GM12801 (cell line): Measurements from ENCODE around the gene DNAJB5.

Experiments
- TF ChIP-seq, protein P1 (sequence below): IDR thresholded peaks from one replicate; pipeline ENCODE4 v1.5.1; 2011; ENCODE audit warnings: control low read depth; ENCODE audit not compliant: insufficient read length; ENCODE audit errors: extremely low read depth

The DNAJB5 gene

DNA sequence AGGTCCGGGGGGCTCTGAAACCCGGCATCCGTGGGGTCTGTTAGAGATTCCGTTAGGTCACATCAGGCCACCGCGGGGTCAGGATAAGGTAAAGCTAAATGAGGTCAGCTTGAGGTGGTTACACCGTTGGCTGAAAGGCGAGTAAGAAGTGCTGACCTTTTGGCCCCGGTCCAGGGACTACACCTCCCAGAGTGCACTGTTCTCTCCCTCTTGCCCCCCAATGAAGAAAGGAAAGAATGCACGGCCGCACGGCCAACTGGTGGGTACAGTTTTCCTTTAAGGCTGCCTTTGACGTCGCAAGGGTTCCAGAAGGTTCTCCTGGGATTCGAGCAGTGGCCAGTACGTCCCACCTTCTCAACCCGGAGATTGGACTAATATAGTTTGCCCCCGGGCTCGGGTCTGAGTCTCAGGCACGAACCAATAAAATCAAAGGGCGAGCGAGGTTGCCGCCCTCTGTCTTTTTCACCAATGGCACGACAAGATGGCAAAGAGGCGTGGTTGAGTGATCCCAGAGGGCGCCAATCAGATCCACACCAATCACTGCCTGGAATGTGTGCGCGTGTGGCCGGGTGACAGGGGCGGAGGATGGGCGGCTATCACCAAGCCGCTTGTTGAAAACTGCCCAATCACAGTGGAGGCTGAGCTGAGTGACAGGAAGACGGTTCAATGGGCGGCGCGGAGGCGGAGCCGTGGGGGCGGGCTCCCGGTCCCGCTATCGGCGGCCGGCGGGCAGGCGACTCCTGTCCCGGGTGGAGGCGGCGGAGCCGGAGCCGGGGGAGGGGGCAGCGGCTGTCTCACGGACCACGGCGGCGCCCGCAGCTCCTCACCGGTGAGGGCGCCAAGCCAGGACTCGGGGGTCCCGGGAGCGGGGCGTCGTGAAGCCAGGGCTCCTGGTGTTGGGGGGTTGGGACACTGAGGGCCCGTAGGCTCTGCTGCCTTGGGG lies at the start of gene DNAJB5:
DNAJB5 (plus strand) TSS at position 743 of the 943 bp plus-strand sequence. CDS start 886 bp downstream, outside the sequence.
- TF ChIP-seq, protein P1, sequence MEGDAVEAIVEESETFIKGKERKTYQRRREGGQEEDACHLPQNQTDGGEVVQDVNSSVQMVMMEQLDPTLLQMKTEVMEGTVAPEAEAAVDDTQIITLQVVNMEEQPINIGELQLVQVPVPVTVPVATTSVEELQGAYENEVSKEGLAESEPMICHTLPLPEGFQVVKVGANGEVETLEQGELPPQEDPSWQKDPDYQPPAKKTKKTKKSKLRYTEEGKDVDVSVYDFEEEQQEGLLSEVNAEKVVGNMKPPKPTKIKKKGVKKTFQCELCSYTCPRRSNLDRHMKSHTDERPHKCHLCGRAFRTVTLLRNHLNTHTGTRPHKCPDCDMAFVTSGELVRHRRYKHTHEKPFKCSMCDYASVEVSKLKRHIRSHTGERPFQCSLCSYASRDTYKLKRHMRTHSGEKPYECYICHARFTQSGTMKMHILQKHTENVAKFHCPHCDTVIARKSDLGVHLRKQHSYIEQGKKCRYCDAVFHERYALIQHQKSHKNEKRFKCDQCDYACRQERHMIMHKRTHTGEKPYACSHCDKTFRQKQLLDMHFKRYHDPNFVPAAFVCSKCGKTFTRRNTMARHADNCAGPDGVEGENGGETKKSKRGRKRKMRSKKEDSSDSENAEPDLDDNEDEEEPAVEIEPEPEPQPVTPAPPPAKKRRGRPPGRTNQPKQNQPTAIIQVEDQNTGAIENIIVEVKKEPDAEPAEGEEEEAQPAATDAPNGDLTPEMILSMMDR, result no peak

DNA sequence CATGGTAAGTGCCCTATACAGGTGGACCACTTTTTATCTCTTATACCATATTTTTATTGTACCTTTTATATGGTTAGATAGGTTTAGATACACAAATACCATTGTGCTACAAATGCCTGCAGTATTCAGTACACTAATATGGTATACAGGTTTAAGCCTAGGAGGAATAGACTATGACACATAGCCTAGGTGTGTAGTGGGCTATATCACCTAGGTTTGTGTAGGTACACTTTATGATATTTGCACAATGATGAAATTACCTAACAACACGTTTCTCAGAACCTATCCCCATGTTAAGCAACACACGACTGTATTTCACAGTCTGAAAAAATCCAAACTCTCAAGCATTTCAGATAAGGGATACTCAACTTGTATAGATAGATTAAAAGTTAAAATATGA lies 41.1 kb upstream of the DNAJB5 start:
- TF ChIP-seq, protein P1, result no peak

DNA sequence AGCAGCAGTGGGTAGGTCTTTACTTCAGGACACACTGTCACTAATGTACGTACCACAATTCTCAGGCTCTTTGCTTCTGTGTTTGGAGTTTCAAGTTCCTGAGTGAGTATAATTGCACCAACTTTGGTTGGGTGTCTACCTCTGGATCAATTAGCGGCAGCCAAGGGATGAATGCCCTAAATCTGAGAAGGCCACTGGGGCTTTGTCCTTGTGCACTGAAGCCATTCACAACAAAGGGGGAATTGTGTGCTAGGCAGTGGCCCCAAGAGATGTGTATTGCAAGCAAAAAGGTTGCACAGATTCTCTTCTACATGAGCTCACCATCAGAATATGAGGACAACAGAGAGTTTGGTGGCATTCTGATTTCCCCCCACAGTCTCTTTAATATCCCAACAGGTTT lies 35.3 kb upstream of the DNAJB5 start:
- TF ChIP-seq, protein P1, result no peak

DNA sequence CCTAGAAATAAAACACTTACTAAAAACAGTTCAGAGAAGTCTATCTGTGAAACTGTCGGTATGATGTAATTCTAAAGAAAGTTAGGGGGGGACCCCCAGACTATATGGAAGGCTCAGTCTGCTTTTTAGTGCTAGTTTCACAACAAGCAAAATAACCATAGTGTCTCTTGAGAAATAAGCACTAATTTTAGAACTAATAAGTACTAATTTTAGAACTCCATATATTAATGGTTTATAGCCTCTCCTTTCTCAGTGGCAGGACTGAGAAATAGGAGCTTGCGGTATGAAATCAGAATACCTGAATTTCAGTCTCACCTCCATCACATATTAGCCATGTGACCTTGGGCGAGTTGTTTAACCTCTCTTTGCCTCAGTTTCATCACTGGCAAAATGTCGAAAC lies 32.9 kb upstream of the DNAJB5 start:
- TF ChIP-seq, protein P1, result no peak

DNA sequence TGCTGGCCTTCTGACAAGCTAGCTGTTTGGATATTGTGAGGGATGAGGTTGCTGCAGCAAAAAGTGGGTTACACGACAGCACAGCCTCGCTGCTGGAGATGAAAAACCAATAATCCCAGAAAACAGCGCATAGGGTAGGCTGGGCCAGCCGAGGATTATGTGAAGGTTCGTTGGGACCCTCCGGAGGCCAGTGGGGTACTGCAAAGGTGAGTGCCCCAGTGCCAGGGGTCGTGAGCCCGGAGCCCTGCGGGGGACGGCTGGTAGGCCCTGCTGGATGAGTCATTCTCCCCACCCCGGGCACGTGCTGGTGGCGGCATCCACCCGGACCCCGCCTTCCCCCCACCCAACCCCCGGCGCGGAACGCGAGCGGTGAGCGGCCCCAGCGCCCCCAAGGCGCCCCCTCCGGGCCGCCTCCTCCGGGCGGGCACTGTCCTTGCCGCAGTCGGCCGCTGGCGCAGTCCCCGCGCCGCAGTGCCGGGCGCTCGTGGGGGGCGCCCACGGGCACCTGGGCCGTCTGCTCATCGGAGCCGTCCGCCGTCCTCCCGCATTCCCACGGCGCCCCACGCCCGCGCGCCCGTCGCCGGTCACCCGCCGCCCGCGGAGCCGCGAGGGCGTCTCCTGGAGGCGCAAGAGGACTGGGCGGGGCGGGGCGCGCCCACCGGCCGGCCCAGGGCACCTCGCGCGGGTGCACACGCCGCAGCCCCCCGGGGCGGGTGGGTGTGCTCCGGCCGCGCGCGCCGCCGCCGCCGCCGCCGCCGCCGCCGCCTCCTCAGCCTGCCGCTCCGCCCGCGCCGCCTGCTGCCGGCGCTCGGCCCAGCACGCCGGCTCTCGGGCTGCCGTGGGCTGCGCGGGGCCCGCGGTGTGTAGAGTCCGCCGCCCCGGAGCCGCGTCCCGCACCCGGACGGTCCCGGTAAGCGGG lies 31.8 kb upstream of the DNAJB5 start, which contains the start of gene PHF24:
PHF24 (plus strand) TSS at position 794 of the 919 bp plus-strand sequence. CDS start 13,014 bp downstream, outside the sequence.
- TF ChIP-seq, protein P1, result no peak

DNA sequence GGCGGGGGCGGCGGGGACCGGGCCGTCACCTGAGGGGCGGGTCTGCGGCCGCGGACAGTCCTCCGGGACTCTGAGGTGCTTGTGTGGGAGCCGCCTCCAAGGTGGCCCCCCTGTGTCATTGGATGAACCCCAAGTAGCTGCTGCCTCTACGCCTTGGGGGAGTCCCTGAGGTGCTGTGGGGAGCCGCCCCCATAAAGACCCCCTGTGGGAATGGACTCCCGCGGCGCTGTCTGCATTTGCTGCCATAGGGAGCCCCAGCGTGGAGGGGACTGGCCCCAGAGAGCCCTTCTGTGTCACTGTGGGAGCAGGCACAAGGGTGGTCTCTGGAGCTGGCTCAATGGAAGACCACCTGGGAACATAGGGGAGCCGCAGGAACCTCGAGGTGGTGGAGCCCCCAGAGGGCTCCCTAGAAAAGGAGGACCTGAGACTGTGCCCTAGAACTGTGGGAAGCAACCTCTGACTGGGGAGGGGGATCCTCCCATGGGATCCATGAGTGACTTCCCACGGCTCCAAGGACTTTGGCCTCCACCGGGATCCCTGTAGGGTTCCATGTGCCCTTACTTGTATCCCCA lies 31.0 kb upstream of the DNAJB5 start:
- TF ChIP-seq, protein P1, result no peak

DNA sequence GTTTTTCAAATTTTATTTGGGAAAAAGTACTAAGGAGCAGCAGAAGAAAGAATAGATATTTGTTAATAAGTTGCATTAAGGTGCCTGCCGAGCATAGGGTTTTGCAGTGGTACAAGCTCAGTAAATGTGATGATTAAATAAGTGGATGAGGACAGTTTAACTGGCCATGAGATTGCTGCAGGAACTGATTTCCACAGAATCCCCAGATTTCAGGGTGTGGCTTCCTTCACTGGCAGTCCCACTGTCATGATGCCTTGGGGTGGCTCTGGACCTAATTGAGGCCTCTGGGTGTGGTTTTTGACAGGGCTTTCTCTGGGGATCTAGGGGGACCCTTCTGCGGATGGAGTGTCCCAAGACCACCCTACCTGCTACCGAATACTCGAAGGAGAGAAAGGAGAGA lies 30.1 kb upstream of the DNAJB5 start:
- TF ChIP-seq, protein P1, result no peak
